ENCODE data around the gene ABCG1. TPM values are rescaled to one million over a fixed set of nuclear protein-coding genes. Genes with fewer than 3 reads are reported as not detected.

The ABCG1 gene
- total and polyA plus RNA-seq, 2 of the 4 experiments (the other 2 are of a cell fraction), result 0.19 to 0.36 TPM

DNA sequence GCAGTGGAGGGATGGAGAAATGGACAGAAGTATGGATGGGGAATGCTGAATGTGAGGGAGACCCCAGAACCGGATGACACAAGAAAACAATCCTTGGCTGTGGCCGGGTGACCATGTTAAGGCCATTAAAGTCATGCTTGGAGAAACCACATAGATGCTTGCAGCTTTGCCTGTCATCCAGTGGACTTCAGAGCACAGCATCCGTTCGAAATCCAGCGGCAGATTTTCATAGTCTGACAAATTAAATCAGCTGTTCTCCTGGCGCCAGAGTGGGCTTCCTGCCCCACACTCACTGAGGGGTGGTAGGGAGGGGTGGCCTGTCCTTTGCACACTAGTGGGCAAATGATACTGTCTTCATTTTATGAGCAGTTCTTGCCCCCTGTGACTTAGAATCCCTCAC is 35.1 kb downstream of the ABCG1 start:
- Histone ChIP-seq H3K27me3 (ENCODE audit: control insufficient read depth, insufficient read depth, low read length) (peaks cover 29% of the 10 kb centered on the region), H3K79me1 (ENCODE audit: low read depth in 1 of 2, low read length in 2 of 2) (no peaks in the 10 kb centered on the region), H3K4ac (ENCODE audit: low read depth, low read length) (no peak overlapping the region), H3K56ac (ENCODE audit: extremely low read depth, insufficient read depth, low read length) (no peak overlapping the region), H3K9me3 (ENCODE audit: control insufficient read depth, insufficient read depth, low read length) (no peaks in the 10 kb centered on the region), H3K18ac (ENCODE audit: low read depth, low read length) (no peak overlapping the region), H3K9me1 (ENCODE audit: insufficient read depth, low read length) (no peaks in the 10 kb centered on the region; the same call in 1 of the 2 replicates), H2AK9ac (replicated peaks; ENCODE audit: low read depth, low read length, poor library complexity) (no peak overlapping the region), H4K5ac (ENCODE audit: low read depth, low read length) (no peak overlapping the region), H3K23ac (ENCODE audit: low read depth, low read length) (no peak overlapping the region), H3K4me1 (ENCODE audit: control insufficient read depth, insufficient read depth, low read length) (peaks cover 2% of the 10 kb centered on the region; the same call in 1 of the 2 replicates), H3K36me3 (ENCODE audit: control insufficient read depth, insufficient read depth, low read length) (no peaks in the 10 kb centered on the region), H2AFZ (replicated peaks; ENCODE audit: low read length, poor library complexity) (no peak overlapping the region), H3K4me3 (ENCODE audit: insufficient read depth, low read depth, low read length) (no peak overlapping the region), H2BK20ac (ENCODE audit: low read depth, low read length) (no peak overlapping the region), H3K4me2 (ENCODE audit: low read depth, low read length) (no peak overlapping the region), H4K20me1 (ENCODE audit: insufficient read depth, low read length) (no peaks in the 10 kb centered on the region; the same call in 1 of the 2 replicates), H2BK5ac (ENCODE audit: low read depth, low read length, poor library complexity, severe bottlenecking) (no peak overlapping the region), H3K9ac (ENCODE audit: low read depth, low read length) (no peak overlapping the region), H3K14ac (replicated peaks; ENCODE audit: low read depth, low read length) (no peak overlapping the region), H4K8ac (ENCODE audit: low read depth in 2 of 2, low read length in 2 of 2) (no peak overlapping the region), H2AK5ac (ENCODE audit: low read depth, low read length) (no peak overlapping the region), H2BK120ac (ENCODE audit: low read depth, low read length) (no peak overlapping the region), H2BK15ac (ENCODE audit: low read depth, low read length) (no peak overlapping the region), H3K27ac (ENCODE audit: insufficient read depth, low read length) (no peak overlapping the region), H4K91ac (ENCODE audit: insufficient read depth, low read depth, low read length) (no peak overlapping the region)
- ATAC-seq (ENCODE audit: low read depth) (no peak), DNase-seq (no peak)
- ChIA-PET POLR2A (ENCODE audit: unreplicated experiment) (no interaction called here), CTCF (no interaction called here)
- WGBS, 2 experiments (ENCODE audit: extremely low coverage in 2 of 2, insufficient read length in 1 of 2), result 33% methylated on average over 2 of the region's 6 CpGs; no CpG with 5 or more reads in 1 of the 2 experiments
- TF ChIP-seq, protein P1, sequence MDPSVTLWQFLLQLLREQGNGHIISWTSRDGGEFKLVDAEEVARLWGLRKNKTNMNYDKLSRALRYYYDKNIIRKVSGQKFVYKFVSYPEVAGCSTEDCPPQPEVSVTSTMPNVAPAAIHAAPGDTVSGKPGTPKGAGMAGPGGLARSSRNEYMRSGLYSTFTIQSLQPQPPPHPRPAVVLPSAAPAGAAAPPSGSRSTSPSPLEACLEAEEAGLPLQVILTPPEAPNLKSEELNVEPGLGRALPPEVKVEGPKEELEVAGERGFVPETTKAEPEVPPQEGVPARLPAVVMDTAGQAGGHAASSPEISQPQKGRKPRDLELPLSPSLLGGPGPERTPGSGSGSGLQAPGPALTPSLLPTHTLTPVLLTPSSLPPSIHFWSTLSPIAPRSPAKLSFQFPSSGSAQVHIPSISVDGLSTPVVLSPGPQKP (IDR thresholded peaks at IDR 0.05; ENCODE audit: borderline replicate concordance, low read depth, low read length), result no peak
- TF ChIP-seq SMC3 (IDR thresholded peaks at IDR 0.05; ENCODE audit: low read depth, low read length) (no peak), RAD21 (IDR thresholded peaks at IDR 0.05; ENCODE audit: low read length) (no peak), RFX5 (IDR thresholded peaks at IDR 0.05; ENCODE audit: low read depth, low read length) (no peak), MAFK (IDR thresholded peaks at IDR 0.05; ENCODE audit: low read depth, low read length) (no peak), RCOR1 (IDR thresholded peaks at IDR 0.05; ENCODE audit: insufficient replicate concordance, low read length) (no peak), CEBPB (IDR thresholded peaks at IDR 0.05; ENCODE audit: low read depth, low read length) (no peak), FOS (IDR thresholded peaks at IDR 0.05; ENCODE audit: low read depth, low read length) (no peak), CHD1 (IDR thresholded peaks at IDR 0.05; ENCODE audit: low read depth, low read length) (no peak), MAZ (IDR thresholded peaks at IDR 0.05; ENCODE audit: borderline replicate concordance, low read depth, low read length) (no peak), NFE2L2 (IDR thresholded peaks at IDR 0.05; ENCODE audit: low read depth, low read length) (no peak), USF2 (IDR thresholded peaks at IDR 0.05; ENCODE audit: low read depth, low read length) (no peak), POLR2A (IDR thresholded peaks at IDR 0.05; ENCODE audit: low read depth, low read length) (no peak), MXI1 (IDR thresholded peaks at IDR 0.05; ENCODE audit: borderline replicate concordance, low read depth, low read length) (no peak), BHLHE40 (IDR thresholded peaks at IDR 0.05; ENCODE audit: low read depth, low read length) (no peak)
- TF ChIP-seq, protein P2, sequence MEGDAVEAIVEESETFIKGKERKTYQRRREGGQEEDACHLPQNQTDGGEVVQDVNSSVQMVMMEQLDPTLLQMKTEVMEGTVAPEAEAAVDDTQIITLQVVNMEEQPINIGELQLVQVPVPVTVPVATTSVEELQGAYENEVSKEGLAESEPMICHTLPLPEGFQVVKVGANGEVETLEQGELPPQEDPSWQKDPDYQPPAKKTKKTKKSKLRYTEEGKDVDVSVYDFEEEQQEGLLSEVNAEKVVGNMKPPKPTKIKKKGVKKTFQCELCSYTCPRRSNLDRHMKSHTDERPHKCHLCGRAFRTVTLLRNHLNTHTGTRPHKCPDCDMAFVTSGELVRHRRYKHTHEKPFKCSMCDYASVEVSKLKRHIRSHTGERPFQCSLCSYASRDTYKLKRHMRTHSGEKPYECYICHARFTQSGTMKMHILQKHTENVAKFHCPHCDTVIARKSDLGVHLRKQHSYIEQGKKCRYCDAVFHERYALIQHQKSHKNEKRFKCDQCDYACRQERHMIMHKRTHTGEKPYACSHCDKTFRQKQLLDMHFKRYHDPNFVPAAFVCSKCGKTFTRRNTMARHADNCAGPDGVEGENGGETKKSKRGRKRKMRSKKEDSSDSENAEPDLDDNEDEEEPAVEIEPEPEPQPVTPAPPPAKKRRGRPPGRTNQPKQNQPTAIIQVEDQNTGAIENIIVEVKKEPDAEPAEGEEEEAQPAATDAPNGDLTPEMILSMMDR (conservative IDR thresholded peaks at IDR 0.05; ENCODE audit: low read depth, low read length), result no peak
- in situ Hi-C loops (cut with MboI; ENCODE audit: low sequenced_read_pairs) (no loop called here), intact Hi-C loops (cut with micrococcal nuclease) (no loop called here), dilution Hi-C loops (cut with HindIII; ENCODE audit: low sequenced_read_pairs, unreplicated experiment) (no loop called here)
- no TSS peak for BruUV-seq (replicated peaks)
